OCI-LY3 (cell line): ENCODE measurements around the gene CELF4.

Experiments
- H2AFZ ChIP-seq: fragments of 200-600, 300-600 bp; shearing (Covaris generic); 2 replicates; pipeline ENCODE4 v1.6.0; 2014; ENCODE audit warnings: antibody characterized with exemption, low read depth, low read length
- H3K27ac ChIP-seq: fragments of 200-600, 300-600 bp; sonication (generic); 2 replicates; pipeline ENCODE4 v1.5.1; 2014; ENCODE audit warnings: mild to moderate bottlenecking, low read length, moderate library complexity, mixed read lengths
- H3K27me3 ChIP-seq: fragments of 200-600, 300-600 bp; sonication (generic); 2 replicates; pipeline ENCODE4 v1.6.1; 2014; ENCODE audit warnings: low read depth, low read length, mixed read lengths
- H3K36me3 ChIP-seq: fragments of 200-600, 300-600 bp; sonication (generic); replicated peaks from 2 replicates; pipeline ENCODE3; 2014; ENCODE audit warnings: low read depth, low read length, mixed read lengths
- H3K4me1 ChIP-seq: fragments of 300-600, 200-600 bp; sonication (generic); 2 replicates; pipeline ENCODE4 v1.6.1; 2014; ENCODE audit warnings: low read length, mixed read lengths
- H3K4me2 ChIP-seq: fragments of 200-600, 300-600 bp; sonication (generic); 2 replicates; pipeline ENCODE4 v1.6.1; 2014; ENCODE audit warnings: low read length, mixed read lengths
- H3K4me3 ChIP-seq: fragments of 300-600, 200-600 bp; sonication (generic); 2 replicates; pipeline ENCODE4 v1.5.1; 2014; ENCODE audit warnings: antibody characterized with exemption, mild to moderate bottlenecking, low read length, moderate library complexity
- H3K79me2 ChIP-seq: fragments of 300-600, 200-600 bp; shearing (Covaris generic); 2 replicates; pipeline ENCODE4 v1.6.1; 2014; ENCODE audit warnings: mild to moderate bottlenecking, low read length, mixed read lengths
- H3K9ac ChIP-seq: fragments of 300-600, 200-600 bp; shearing (Covaris generic); 2 replicates; pipeline ENCODE4 v1.6.0; 2014; ENCODE audit warnings: mild to moderate bottlenecking, low read length, moderate library complexity
- H3K9me3 ChIP-seq: fragments of 200-600, 300-600 bp; shearing (Covaris generic); 2 replicates; pipeline ENCODE4 v1.6.1; 2014; ENCODE audit warnings: low read length, mixed read lengths; ENCODE audit not compliant: insufficient read depth
- H4K20me1 ChIP-seq: fragments of 200-600, 300-600 bp; sonication (generic); 2 replicates; pipeline ENCODE4 v1.6.1; 2016; ENCODE audit warnings: low read length, mixed read lengths; ENCODE audit not compliant: insufficient read depth
- CTCF ChIP-seq: fragments of 200-600, 300-600 bp; sonication (generic); IDR thresholded peaks from 2 replicates; pipeline ENCODE4 v1.5.1; 2014; ENCODE audit warnings: antibody characterized with exemption, low read length, low read depth
- EZH2phosphoT487 ChIP-seq: fragments of 200-600 bp; shearing (Covaris generic); IDR thresholded peaks from 2 replicates; pipeline ENCODE4 v1.6.1; 2018; ENCODE audit warnings: antibody characterized with exemption, mixed run types, low read depth

The CELF4 gene

GRCh38 chr18:37572736-37573135 lies 7.1 kb upstream of the CELF4 start:
- no peaks in the 10 kb centered on the region for H3K4me1 ChIP-seq
- no peaks in the 10 kb centered on the region for H3K36me3 ChIP-seq
- no peak overlapping the region for H3K27ac ChIP-seq
- H3K9ac ChIP-seq = no peak overlapping the region
- no peak overlapping the region for H2AFZ ChIP-seq
- no peak overlapping the region for H3K4me3 ChIP-seq
- no peaks in the 10 kb centered on the region for H3K79me2 ChIP-seq
- TF ChIP-seq CTCF (no peak), EZH2phosphoT487 (no peak)
- H3K27me3 ChIP-seq = no peaks in the 10 kb centered on the region
- no peak overlapping the region for H3K4me2 ChIP-seq
- no peaks in the 10 kb centered on the region for H4K20me1 ChIP-seq
- H3K9me3 ChIP-seq = no peaks in the 10 kb centered on the region

- Histone ChIP-seq H3K4me1 (no peaks in the 10 kb centered on the region), H3K79me2 (no peaks in the 10 kb centered on the region), H2AFZ (no peak overlapping the region), H3K9me3 (no peaks in the 10 kb centered on the region), H3K4me2 (no peak overlapping the region), H4K20me1 (no peaks in the 10 kb centered on the region), H3K27me3 (no peaks in the 10 kb centered on the region), H3K27ac (no peak overlapping the region), H3K36me3 (no peaks in the 10 kb centered on the region), H3K9ac (no peak overlapping the region), H3K4me3 (no peak overlapping the region)
- TF ChIP-seq CTCF = no peak
Observed at GRCh38 chr18:37571266-37571665, 5.7 kb upstream of the CELF4 start.

- Histone ChIP-seq H3K27me3 (no peaks in the 10 kb centered on the region), H3K79me2 (no peaks in the 10 kb centered on the region), H3K9me3 (no peaks in the 10 kb centered on the region), H4K20me1 (no peaks in the 10 kb centered on the region), H3K4me3 (no peak overlapping the region), H2AFZ (no peak overlapping the region), H3K9ac (no peak overlapping the region), H3K36me3 (no peaks in the 10 kb centered on the region), H3K4me2 (no peak overlapping the region), H3K27ac (no peak overlapping the region), H3K4me1 (no peaks in the 10 kb centered on the region)
- TF ChIP-seq EZH2phosphoT487 (no peak), CTCF (no peak)
Observed at GRCh38 chr18:37570336-37570930, 4.8 kb upstream of the CELF4 start.

- Histone ChIP-seq H4K20me1 (no peaks in the 10 kb centered on the region), H3K4me1 (no peaks in the 10 kb centered on the region), H3K4me3 (no peak overlapping the region), H3K4me2 (no peak overlapping the region), H3K79me2 (no peaks in the 10 kb centered on the region), H3K9ac (no peak overlapping the region), H3K9me3 (no peaks in the 10 kb centered on the region), H2AFZ (no peak overlapping the region), H3K27ac (no peak overlapping the region), H3K36me3 (no peaks in the 10 kb centered on the region), H3K27me3 (no peaks in the 10 kb centered on the region)
- TF ChIP-seq CTCF (no peak), EZH2phosphoT487 (no peak)
Observed at GRCh38 chr18:37568671-37569070, 3.1 kb upstream of the CELF4 start.
